Ovary (tissue), 3 donors: Measurements from ENCODE around the gene AGAP2.
A peak's percentile ranks its signal among the peaks of the same experiment; 100 is the strongest.

Source experiments
- CTCF ChIP-seq, 3 donors: fragments of 450-650 bp in 2 of 3; fragments of 200-600 bp in 1 of 3; IDR thresholded peaks; one replicate each; pipeline versions ENCODE4 v1.5.1 to v1.8.0; 2016 to 2022; ENCODE audit warnings: antibody characterized with exemption in 3 of 3, mild to moderate bottlenecking in 1 of 3
- EP300 ChIP-seq: sonication (generic); formaldehyde crosslinking; IDR thresholded peaks from one replicate; pipeline ENCODE4 v1.6.1; 2017; ENCODE audit warnings: antibody characterized with exemption
- POLR2A ChIP-seq: fragments of 450-650 bp; IDR thresholded peaks from one replicate; pipeline ENCODE4 v1.6.1; 2017; ENCODE audit warnings: antibody characterized with exemption, mild to moderate bottlenecking, moderate library complexity
- donor health status: DM: no; HTN: no; CAD: no.

GRCh38 chr12:57726884-57727757 lies 11.4 kb downstream of the AGAP2 start:
- TF ChIP-seq POLR2A: no peak
- peak in 2 of 3 donors; percentile 55 to 74 for TF ChIP-seq CTCF (IDR thresholded peaks at IDR 0.05)
- no peak for TF ChIP-seq EP300
